Prostate gland (tissue), 2 donors: ENCODE results near the gene SMIM33.

Source experiments
- CTCF ChIP-seq, 4 experiments: fragments of 200-600 bp in 2 of 4; fragments of 450-650 bp in 2 of 4; sonication (generic) in 2 of 4; IDR thresholded peaks; 1 replicate in 3 of 4; 2 replicates in 1 of 4; pipeline ENCODE4 v1.5.1; 2016 to 2019; ENCODE audit warnings: antibody characterized with exemption in 4 of 4, mild to moderate bottlenecking in 2 of 4, moderate library complexity in 2 of 4
- POLR2A ChIP-seq: fragments of 450-650 bp; IDR thresholded peaks from one replicate; pipeline ENCODE4 v1.6.1; 2016; ENCODE audit warnings: antibody characterized with exemption, mild to moderate bottlenecking
- POLR2AphosphoS5 ChIP-seq: sonication (generic); formaldehyde crosslinking; IDR thresholded peaks from one replicate; pipeline ENCODE4 v1.6.1; 2017; ENCODE audit warnings: antibody characterized with exemption

GRCh38 chr5:139458580-139459407 is 12.0 kb upstream of the SMIM33 start:
- TF ChIP-seq POLR2A (no peak), CTCF (IDR thresholded peaks at IDR 0.05) (no peak), POLR2AphosphoS5 (no peak)
